Activated gamma-delta T cell treated with Interleukin-2 at 50 U/mL for 16 hours (primary cell): ENCODE measurements around the gene FMR1.

ENCODE experiments used
- DNase-seq: peaks from one replicate; pipeline ENCODE4 v3.0.0-alpha.2; 2020

Gene FMR1

DNA sequence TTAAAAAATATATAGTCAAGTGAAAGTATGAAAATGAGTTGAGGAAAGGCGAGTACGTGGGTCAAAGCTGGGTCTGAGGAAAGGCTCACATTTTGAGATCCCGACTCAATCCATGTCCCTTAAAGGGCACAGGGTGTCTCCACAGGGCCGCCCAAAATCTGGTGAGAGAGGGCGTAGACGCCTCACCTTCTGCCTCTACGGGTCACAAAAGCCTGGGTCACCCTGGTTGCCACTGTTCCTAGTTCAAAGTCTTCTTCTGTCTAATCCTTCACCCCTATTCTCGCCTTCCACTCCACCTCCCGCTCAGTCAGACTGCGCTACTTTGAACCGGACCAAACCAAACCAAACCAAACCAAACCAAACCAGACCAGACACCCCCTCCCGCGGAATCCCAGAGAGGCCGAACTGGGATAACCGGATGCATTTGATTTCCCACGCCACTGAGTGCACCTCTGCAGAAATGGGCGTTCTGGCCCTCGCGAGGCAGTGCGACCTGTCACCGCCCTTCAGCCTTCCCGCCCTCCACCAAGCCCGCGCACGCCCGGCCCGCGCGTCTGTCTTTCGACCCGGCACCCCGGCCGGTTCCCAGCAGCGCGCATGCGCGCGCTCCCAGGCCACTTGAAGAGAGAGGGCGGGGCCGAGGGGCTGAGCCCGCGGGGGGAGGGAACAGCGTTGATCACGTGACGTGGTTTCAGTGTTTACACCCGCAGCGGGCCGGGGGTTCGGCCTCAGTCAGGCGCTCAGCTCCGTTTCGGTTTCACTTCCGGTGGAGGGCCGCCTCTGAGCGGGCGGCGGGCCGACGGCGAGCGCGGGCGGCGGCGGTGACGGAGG is at the start of gene FMR1:
Gene FMR1, plus strand, starts transcription at position 728 of the 831 bp plus-strand sequence. CDS start 261 bp downstream, outside the sequence.
- peak; percentile 93 for DNase-seq

GRCh38 chrX:147875866-147876596 is 35.7 kb upstream of the FMR1 start:
- DNase-seq: no peak

DNA sequence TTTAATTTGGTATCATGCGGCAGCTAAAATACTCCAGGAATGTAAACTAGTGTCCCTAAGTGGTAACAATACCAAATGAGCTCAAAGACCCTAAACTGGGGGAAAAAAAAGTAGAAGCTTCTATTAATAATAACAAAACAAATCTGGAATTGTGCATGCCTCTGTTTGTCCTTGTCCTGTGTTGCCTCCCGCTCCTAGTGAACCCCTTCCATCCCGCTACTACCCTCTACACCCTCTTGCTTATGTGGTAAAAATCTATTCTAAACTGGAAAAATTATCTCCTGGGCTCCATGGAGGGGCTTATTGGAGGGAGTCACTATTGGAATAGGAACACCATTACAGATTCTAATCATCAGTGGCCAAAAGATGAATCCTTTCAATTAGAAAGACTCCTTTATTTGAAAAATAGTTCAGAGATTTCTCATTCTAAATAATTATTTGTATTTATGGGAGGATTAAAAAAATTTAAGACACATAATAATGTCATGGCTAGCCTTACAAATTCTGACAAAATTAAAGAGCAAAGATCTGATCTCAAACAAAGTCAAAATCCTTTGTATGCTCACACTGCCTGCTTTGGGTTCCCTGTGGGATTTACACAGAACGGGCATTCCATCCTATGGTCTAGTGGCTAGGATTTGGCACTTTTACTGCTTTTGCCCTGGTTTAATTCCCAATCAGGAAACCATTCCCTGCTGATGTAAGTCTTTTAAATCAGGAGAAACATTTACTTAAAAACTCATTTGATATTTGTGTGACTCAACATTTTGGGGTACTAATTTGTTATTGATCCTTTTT is 34.7 kb upstream of the FMR1 start:
- no peak for DNase-seq

GRCh38 chrX:147877726-147878125 is 34.0 kb upstream of the FMR1 start:
- DNase-seq: no peak

- no peak for DNase-seq
Observed at GRCh38 chrX:147884958-147885357, 26.8 kb upstream of the FMR1 start.

GRCh38 chrX:147890756-147891155 is 21.0 kb upstream of the FMR1 start:
- no peak for DNase-seq

DNA sequence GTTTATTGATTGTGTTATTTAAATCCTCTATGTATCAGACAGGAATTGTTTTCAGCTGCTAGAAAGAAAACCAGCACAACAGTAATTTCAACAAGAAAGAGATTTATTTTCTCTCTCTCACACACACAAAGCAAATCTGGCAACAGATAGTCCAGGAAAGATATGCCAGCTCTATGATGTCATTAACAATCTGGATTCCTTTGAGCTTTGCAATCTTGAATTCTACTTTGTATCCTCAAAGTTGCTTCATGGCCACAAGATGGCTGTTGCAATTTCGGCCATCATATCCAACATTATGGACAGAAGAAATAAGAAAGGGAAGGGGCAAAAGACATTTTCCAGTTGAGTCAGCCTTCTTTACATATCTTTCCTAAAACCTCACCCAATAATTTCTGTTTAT is 19.8 kb upstream of the FMR1 start:
- no peak for DNase-seq

- no peak for DNase-seq
Observed at GRCh38 chrX:147893741-147894140, 18.0 kb upstream of the FMR1 start.

GRCh38 chrX:147894366-147894963 is 17.3 kb upstream of the FMR1 start:
- no peak for DNase-seq

- no peak for DNase-seq
Observed at GRCh38 chrX:147897117-147897516, 14.6 kb upstream of the FMR1 start.

DNA sequence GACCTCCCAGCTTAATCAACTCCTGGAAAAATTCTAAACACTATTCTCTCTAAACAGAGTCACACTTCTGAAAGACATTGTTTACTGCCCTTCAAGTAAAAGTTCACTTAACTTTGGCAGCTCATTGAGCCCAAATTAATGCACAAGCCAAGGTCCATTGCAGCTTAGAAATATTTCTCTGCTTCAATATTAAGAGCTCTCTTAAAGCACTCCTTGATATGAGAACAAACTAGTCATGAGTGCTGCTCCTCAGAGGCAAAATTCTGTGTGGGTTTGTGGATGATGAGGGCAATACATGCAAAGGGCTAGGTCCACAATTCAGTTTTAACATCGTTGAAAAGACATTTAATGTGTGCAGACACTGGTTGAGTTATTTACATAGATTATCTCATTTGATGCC is 12.8 kb upstream of the FMR1 start:
- DNase-seq: no peak

DNA sequence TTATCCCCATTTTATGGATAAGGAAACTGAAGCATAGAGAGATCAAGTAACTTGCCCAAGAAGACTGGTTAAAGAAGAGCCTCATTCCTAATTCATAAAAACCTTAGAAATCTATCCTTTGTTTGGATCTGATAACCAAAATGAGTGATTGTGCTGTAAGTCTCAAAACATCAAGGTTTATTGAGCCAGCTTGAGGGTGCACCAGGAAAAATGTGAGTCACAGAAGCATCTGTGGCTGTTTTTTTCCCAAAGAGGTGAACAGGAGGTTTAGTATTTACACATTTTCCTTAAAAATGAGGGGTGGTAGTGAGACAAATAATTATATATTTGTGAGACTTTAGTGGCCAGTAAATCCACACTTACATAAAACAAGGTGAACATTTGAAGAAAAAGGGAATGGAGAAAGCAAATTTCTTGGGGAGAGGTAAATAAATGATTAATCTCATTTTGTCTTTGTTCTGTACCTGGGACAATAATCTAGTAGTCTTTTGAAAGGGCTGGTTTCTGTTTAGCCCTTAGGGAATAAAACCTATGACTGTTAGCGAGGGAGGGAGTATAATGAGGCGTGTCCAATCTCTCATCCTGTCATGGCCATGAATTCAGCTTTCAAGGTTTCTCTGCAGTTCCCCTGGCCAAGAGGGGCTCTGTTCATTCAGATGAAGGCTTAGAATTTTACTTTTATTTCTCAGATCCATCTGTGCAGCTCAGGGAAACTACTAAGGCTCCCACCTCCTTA is 12.2 kb upstream of the FMR1 start:
- DNase-seq: no peak

DNA sequence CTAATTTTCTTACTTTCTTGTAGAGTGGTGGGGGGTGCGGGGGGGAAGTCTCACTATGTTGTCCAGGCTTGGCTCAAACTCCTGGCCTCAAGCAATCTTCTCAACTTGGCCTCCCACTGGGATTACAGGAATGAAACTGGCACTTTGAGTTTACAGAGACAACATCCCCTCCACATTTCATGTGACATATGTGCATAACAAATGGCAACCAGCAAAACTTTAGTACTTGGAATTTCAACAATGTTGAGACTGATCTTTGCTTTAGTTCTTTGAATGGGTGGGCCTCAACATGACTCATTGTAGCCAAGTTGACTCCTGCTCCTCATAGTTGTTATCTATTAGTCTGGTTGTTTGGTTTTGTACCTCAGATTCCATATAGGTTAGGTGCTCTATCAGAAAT is 11.4 kb upstream of the FMR1 start:
- DNase-seq: no peak

- DNase-seq: no peak
Observed at GRCh38 chrX:147901461-147902126, 10.1 kb upstream of the FMR1 start.

GRCh38 chrX:147902270-147902669 is 9.4 kb upstream of the FMR1 start:
- DNase-seq: no peak

DNA sequence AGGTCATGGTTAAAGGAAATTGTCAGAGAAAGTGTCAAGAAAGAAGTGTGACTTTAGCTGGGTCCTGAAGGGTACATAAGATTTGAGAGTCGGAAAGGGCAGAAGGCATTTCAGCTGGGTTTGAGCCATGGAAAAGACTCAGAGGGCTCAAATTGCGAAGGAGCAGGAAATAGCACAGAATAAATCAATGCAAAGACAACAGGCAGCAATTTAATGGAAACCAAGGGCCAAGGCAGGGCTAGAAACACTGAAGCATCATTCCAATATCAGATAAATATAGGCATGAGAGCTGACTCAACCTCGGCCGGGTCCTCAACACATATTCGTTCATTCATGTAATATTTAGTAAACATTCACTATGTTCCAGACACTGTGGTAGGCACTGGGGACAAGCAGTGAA is 3.6 kb upstream of the FMR1 start:
- DNase-seq: no peak

GRCh38 chrX:147910607-147911006 is 1.1 kb upstream of the FMR1 start:
- no peak for DNase-seq

DNA sequence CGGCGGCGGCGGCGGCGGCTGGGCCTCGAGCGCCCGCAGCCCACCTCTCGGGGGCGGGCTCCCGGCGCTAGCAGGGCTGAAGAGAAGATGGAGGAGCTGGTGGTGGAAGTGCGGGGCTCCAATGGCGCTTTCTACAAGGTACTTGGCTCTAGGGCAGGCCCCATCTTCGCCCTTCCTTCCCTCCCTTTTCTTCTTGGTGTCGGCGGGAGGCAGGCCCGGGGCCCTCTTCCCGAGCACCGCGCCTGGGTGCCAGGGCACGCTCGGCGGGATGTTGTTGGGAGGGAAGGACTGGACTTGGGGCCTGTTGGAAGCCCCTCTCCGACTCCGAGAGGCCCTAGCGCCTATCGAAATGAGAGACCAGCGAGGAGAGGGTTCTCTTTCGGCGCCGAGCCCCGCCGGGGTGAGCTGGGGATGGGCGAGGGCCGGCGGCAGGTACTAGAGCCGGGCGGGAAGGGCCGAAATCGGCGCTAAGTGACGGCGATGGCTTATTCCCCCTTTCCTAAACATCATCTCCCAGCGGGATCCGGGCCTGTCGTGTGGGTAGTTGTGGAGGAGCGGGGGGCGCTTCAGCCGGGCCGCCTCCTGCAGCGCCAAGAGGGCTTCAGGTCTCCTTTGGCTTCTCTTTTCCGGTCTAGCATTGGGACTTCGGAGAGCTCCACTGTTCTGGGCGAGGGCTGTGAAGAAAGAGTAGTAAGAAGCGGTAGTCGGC is 528 bp downstream of the FMR1 start:
- no peak for DNase-seq

DNA sequence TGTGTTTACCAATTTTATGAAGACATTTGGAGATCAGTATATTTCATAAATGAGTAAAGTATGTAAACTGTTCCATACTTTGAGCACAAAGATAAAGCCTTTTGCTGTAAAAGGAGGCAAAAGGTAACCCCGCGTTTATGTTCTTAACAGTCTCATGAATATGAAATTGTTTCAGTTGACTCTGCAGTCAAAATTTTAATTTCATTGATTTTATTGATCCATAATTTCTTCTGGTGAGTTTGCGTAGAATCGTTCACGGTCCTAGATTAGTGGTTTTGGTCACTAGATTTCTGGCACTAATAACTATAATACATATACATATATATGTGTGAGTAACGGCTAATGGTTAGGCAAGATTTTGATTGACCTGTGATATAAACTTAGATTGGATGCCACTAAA is 1.9 kb downstream of the FMR1 start:
- DNase-seq: no peak

GRCh38 chrX:147914591-147914990 is 2.9 kb downstream of the FMR1 start:
- DNase-seq: no peak

DNA sequence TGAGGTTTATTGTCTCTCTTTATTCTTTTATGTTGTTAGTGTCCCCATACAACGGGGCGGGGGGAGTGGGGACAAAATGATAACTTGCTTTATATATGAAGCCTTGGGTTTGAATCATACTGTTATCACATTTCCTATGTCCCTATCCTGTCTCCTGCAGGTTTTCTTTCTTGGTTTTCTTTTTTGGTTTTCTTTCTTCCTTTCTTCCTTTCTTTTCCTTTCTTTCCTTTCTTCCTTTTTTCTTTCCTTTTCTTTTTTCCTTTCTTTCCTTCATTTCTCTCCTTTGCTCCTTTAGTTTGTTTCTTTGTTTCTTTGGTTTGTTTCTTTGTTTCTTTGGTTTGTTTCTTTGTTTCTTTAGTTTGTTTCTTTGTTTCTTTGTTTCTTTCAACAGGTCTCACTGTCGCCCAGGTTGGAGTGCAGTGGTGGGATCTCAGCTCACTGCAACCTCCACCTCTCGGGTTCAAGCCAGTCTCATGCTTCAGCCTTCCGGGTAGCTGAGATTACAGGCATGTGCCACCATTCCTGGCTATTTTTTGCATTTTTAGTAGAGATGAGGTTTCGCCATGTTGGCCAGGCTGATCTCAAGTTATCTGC is 4.8 kb downstream of the FMR1 start:
- DNase-seq: no peak
